ENCODE data around the gene SMYD3.

Gene SMYD3

DNA sequence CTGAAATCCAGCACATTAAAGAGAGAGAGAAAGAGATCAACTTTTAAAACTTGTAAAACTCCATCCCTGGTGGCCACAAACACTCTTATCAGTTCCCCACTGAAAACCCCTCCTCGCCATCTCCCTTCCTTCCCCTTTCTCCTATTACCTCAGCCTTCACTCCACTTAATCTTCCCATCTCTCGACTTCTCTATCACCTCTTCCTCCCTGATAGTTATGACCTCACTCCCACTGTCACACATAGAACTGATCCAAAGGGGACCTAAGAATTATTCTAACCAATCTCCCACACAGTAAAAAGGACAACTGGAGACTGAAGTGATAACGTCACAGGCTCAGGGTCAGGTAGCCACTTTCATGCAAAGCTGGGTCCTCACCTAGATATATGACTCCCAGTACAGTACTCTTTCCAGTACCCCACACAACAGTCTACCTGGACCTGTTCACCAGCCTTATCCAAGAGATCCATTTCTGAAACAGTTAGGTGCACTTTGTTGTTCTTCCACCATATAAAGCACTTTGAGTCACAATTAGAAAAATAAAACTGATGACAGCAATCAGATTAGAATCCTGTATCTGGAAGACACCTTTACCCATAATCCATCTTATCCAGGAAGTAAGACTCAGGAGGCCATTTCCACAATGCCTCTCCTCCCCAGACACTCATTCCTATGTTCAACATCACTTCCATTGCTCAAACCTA is 324.8 kb downstream of the SMYD3 start:
- Histone ChIP-seq H3K27ac (ENCODE audit: low read length) (no peak overlapping the region), H3K4me3 (ENCODE audit: low read depth in 1 of 2, low read length in 2 of 2) (no peak overlapping the region), H3K27me3 (ENCODE audit: low read depth, low read length) (no peaks in the 10 kb centered on the region), H3K4me1 (ENCODE audit: control insufficient read depth in 1 of 2, insufficient read depth in 2 of 2, low read length in 2 of 2) (no peaks in the 10 kb centered on the region), H3K9me3 (ENCODE audit: control insufficient read depth in 1 of 2, low read length in 2 of 2) (no peaks in the 10 kb centered on the region), H3K36me3 (ENCODE audit: control insufficient read depth in 1 of 2, insufficient read depth in 2 of 2, low read length in 2 of 2) (no peaks in the 10 kb centered on the region)

DNA sequence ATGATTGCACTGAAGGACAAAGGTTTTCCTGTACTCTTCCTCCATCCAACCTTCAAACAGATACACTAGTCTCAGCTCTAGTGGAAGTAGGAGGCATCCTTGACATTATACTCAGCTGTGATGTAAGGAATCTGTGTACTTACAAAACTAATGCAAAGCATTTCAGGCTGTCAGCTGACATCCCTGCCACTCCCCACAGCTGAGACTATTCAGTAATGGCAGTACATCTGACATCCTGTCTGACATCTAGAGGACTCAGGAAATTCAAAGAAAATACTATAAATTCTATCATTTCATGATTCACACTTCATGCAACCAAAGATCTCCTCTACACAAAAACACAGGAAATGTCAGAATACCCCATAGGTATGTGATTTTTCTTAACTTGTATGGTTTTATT is 325.8 kb downstream of the SMYD3 start:
- H3K27ac ChIP-seq (ENCODE audit: low read length) = no peak overlapping the region

DNA sequence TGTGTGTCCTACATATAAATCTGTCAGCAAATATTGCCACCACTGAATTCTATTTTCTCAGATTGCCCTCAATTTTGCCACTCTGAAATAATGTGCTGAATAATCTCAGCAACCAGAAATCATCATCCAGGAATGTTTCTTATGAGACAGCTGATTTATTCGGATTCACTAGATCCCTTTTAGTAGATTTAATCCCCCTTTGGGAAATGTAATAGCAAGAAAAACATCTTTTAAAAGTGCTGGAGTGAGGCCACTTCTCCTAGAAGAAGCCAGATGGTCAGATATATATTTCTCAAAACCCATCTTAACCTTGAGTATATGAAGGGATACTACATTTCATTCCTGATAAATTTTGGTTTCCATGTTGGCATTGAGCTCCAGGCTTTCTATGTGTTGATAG is 327.7 kb downstream of the SMYD3 start:
- no peak overlapping the region for H3K27ac ChIP-seq (ENCODE audit: low read length)
- no peaks in the 10 kb centered on the region for H3K9me3 ChIP-seq (ENCODE audit: control insufficient read depth in 1 of 2, low read length in 2 of 2)
- peaks cover 0 to 3% of the 10 kb centered on the region in 2 donors for H3K4me1 ChIP-seq (ENCODE audit: control insufficient read depth in 1 of 2, insufficient read depth in 2 of 2, low read length in 2 of 2)
- H3K27me3 ChIP-seq (ENCODE audit: low read depth, low read length) = no peaks in the 10 kb centered on the region
- no peak overlapping the region for H3K4me3 ChIP-seq (ENCODE audit: low read depth in 1 of 2, low read length in 2 of 2)
- H3K36me3 ChIP-seq (ENCODE audit: control insufficient read depth in 1 of 2, insufficient read depth in 2 of 2, low read length in 2 of 2) = no peaks in the 10 kb centered on the region

More for the DNA sequence above, 325.8 kb downstream of the SMYD3 start:
- Histone ChIP-seq H3K4me3 (ENCODE audit: low read depth in 1 of 2, low read length in 2 of 2) (no peak overlapping the region), H3K36me3 (ENCODE audit: control insufficient read depth in 1 of 2, insufficient read depth in 2 of 2, low read length in 2 of 2) (no peaks in the 10 kb centered on the region), H3K9me3 (ENCODE audit: control insufficient read depth in 1 of 2, low read length in 2 of 2) (no peaks in the 10 kb centered on the region), H3K4me1 (ENCODE audit: control insufficient read depth in 1 of 2, insufficient read depth in 2 of 2, low read length in 2 of 2) (peaks cover 0 to 3% of the 10 kb centered on the region in 2 donors), H3K27me3 (ENCODE audit: low read depth, low read length) (no peaks in the 10 kb centered on the region)

DNA sequence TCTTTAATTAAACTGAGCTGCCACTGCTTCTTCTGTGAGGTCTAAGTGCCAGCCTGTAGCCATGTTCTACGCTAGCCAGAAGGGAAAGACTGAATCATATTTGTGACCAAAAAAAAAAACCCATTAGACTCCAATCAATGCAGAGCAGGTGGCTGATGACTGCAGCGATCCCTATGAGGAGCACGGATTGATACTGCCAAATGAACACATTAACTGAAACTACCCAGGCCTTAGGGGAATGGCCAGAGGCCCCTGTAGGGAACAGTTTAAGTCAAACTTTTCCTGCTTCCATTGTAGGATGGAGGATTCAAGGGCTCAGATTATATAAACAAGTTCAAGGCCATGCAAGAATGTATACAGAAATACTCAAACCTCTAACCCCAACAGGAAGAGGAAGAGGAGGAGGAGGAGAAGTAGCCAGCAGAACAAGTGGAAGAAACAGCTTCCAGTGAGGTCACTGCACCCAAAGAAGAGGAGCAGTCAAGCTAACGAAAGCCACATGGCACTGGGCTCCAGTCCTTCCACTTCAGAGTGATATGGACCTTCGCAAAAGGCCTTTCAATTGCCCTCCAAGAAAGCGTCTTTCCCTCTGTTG is 328.3 kb downstream of the SMYD3 start:
- Histone ChIP-seq H3K4me3 (ENCODE audit: low read depth in 1 of 2, low read length in 2 of 2) (no peak overlapping the region), H3K27me3 (ENCODE audit: low read depth, low read length) (no peaks in the 10 kb centered on the region), H3K36me3 (ENCODE audit: control insufficient read depth in 1 of 2, insufficient read depth in 2 of 2, low read length in 2 of 2) (no peaks in the 10 kb centered on the region), H3K9me3 (ENCODE audit: control insufficient read depth in 1 of 2, low read length in 2 of 2) (no peaks in the 10 kb centered on the region), H3K4me1 (ENCODE audit: control insufficient read depth in 1 of 2, insufficient read depth in 2 of 2, low read length in 2 of 2) (peaks cover 0 to 3% of the 10 kb centered on the region in 2 donors), H3K27ac (ENCODE audit: low read length) (no peak overlapping the region)

DNA sequence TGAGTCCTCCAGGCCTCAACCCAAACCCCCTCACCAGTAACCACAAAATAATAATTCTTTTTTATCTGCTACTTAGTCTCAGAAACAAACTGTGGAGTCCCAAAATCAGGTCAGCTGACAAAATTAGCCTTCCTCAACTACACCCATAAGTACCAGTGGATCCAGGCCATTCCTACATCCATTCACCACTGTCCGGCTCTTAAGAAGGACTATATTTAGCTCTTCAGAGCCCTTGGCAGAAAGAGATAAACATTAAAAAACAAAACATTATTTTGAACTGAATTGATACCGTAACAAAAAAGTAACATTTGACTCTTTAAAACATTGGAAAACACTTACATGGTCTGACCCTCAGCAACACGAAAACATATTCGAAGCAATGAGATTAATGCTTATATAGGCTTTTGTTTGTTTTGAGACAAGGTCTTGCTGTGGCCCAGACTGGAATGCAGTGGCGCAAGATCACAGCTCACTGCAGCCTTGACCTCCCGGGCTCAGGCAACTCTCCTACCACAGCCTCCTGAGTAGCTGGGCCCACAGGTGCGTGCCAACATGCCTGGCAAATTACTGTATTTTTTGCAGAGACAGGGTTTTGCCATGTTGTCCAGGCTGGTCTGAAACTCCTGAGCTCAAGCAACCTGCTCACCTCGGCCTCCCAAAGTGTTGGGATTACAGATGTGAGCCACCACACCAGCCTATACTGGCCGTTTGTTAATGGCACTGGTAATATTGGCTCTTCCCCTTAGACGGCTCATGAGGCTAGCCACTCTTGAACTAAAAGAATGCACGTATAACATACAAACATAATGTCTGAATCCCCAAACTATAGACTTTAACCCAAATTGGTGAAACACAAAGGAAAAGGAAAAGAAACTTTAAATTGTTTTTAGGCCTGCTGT is 330.7 kb downstream of the SMYD3 start:
- Histone ChIP-seq H3K4me3 (ENCODE audit: low read depth in 1 of 2, low read length in 2 of 2) (no peak overlapping the region), H3K4me1 (ENCODE audit: control insufficient read depth in 1 of 2, insufficient read depth in 2 of 2, low read length in 2 of 2) (peaks cover 0 to 3% of the 10 kb centered on the region in 2 donors), H3K27ac (ENCODE audit: low read length) (no peak overlapping the region), H3K36me3 (ENCODE audit: control insufficient read depth in 1 of 2, insufficient read depth in 2 of 2, low read length in 2 of 2) (no peaks in the 10 kb centered on the region), H3K27me3 (ENCODE audit: low read depth, low read length) (no peaks in the 10 kb centered on the region), H3K9me3 (ENCODE audit: control insufficient read depth in 1 of 2, low read length in 2 of 2) (no peaks in the 10 kb centered on the region)

DNA sequence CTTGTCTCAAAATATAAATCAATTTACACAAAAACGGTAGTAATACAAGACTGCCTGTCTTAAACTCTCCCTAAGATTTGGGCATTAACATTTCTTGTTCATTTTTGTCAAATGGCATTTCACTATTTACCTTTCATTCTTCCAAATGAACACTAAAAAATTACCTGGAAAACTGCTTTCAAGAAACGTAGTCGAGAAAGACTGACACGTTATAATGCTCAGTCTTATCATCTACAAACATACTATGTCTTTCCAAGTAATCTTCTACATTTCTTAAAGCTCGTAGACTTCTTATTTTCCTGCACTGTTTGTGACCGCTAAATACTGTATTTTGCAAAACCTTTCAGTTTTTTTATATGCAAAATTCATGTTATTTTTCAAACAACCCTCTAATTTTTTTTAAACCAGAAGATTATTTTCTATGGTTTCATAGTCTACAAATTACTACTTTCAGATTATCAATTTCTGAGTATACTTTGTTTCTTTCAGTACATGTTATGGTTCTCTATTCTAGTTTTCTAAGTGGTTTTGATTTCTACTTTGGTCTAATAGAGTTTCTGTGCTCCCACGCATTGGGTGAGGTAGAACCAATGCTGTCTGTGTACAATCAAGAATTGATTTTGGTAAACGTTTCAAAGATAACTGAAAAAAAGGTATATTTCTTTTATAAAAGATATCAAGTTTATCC is 336.4 kb downstream of the SMYD3 start:
- Histone ChIP-seq H3K27me3 (ENCODE audit: low read depth, low read length) (no peaks in the 10 kb centered on the region), H3K27ac (ENCODE audit: low read length) (no peak overlapping the region), H3K4me3 (ENCODE audit: low read depth in 1 of 2, low read length in 2 of 2) (no peak overlapping the region), H3K36me3 (ENCODE audit: control insufficient read depth in 1 of 2, insufficient read depth in 2 of 2, low read length in 2 of 2) (no peaks in the 10 kb centered on the region), H3K4me1 (ENCODE audit: control insufficient read depth in 1 of 2, insufficient read depth in 2 of 2, low read length in 2 of 2) (no peaks in the 10 kb centered on the region), H3K9me3 (ENCODE audit: control insufficient read depth in 1 of 2, low read length in 2 of 2) (no peaks in the 10 kb centered on the region)

DNA sequence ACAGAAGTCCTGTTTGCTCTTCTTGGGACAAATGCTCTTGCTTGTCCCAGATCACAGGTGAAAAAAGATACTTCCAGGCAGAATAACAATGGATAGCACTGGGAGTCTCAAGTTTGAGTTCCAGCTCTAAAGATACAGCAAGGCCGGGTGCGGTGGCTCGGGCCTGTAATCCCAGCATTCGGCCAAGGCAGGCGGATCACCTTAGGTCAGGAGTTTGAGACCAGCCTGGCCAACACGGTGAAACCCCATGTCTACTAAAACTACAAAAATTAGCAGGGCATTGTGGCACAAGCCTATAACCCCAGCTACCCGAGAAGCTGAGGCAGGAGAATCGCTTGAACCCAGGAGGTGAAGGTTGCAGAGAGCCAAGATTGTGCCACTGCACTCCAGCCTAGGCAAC is 337.6 kb downstream of the SMYD3 start:
- Histone ChIP-seq H3K27me3 (ENCODE audit: low read depth, low read length) (no peaks in the 10 kb centered on the region), H3K9me3 (ENCODE audit: control insufficient read depth in 1 of 2, low read length in 2 of 2) (no peaks in the 10 kb centered on the region), H3K4me1 (ENCODE audit: control insufficient read depth in 1 of 2, insufficient read depth in 2 of 2, low read length in 2 of 2) (no peaks in the 10 kb centered on the region), H3K4me3 (ENCODE audit: low read depth in 1 of 2, low read length in 2 of 2) (no peak overlapping the region), H3K27ac (ENCODE audit: low read length) (no peak overlapping the region), H3K36me3 (ENCODE audit: control insufficient read depth in 1 of 2, insufficient read depth in 2 of 2, low read length in 2 of 2) (no peaks in the 10 kb centered on the region)

DNA sequence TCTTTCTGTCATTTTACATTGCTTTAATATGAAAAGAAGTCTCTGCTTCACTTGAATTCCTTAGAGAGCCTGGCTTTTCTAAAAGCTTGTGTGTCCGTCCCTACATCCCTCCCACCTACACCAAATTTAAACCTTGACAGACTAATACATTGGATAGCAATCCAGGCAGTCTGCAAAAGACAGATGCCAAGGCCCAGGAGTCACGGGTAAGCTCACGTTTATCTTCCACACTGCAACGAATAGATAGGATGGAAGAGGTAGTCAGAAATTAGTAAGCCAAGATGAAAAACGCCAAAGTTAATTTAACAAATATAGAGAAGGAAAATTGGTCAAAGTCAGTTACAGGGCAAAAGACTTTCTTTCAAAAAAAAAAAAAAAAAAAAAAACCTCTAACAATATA is 338.1 kb downstream of the SMYD3 start:
- Histone ChIP-seq H3K27ac (ENCODE audit: low read length) (no peak overlapping the region), H3K9me3 (ENCODE audit: control insufficient read depth in 1 of 2, low read length in 2 of 2) (no peaks in the 10 kb centered on the region), H3K4me1 (ENCODE audit: control insufficient read depth in 1 of 2, insufficient read depth in 2 of 2, low read length in 2 of 2) (no peaks in the 10 kb centered on the region), H3K36me3 (ENCODE audit: control insufficient read depth in 1 of 2, insufficient read depth in 2 of 2, low read length in 2 of 2) (no peaks in the 10 kb centered on the region), H3K27me3 (ENCODE audit: low read depth, low read length) (no peaks in the 10 kb centered on the region), H3K4me3 (ENCODE audit: low read depth in 1 of 2, low read length in 2 of 2) (no peak overlapping the region)

DNA sequence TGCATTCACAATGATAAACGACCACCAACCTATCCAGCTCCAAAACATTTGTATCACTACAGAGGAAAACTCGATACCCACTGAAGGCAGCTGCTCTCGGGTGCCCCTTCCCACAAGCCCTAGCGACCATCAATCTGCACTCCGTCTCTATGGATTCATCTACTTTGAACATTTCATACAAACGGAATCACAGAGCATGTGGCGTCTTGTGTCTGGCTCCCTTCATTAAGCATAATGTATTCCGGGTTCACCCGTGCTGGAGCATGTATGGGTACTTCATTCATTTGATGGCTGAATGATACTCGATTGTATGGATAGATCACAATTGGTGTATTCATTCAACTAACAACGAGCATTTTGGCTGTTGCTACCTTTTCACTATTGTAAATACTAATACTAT is 340.2 kb downstream of the SMYD3 start:
- no peak overlapping the region for H3K4me3 ChIP-seq (ENCODE audit: low read depth in 1 of 2, low read length in 2 of 2)

DNA sequence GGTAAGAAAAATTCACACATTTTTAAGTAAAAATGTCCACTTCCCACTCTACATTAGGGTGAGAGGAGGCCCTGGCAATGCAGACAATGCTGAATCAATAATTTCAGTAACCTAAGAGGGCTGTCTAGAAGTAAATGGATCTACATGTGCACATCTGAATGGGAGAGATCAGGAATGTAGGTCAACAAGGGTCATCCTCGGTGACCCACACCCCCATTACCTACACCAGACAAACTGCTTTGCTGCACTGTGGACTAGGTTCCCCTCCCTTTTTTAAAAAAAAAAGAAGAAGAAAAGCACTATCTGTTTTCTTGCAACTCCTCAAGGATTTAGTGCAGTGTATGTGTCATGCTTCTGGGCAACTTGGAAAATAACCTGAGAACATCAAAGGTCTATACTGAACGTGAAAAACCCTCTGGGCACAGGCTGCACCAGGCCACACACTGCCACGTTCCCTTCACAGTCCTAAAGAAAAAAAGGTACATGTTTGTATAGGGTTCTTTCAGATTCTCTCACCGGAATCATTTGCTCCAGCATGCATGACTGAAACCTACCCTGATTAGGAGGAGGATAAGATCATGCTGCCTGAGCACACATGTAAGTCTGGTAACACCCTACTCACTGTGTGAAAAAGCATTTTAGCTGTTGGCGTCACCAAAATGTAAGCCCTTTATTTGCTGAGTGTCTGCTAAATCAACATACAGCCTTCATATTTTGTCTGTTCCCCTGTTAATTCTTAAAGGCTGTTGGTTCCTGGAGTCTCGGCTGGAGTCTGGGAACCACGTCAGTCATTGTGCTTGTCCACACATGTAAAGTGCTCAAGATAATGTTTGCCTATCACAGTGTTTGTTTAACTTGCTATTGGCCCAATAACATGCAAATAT is 341.0 kb downstream of the SMYD3 start:
- no peak overlapping the region for H3K27ac ChIP-seq (ENCODE audit: low read length)
- H3K9me3 ChIP-seq (ENCODE audit: control insufficient read depth in 1 of 2, low read length in 2 of 2) = no peaks in the 10 kb centered on the region
- no peaks in the 10 kb centered on the region for H3K27me3 ChIP-seq (ENCODE audit: low read depth, low read length)
- no peak overlapping the region for H3K4me3 ChIP-seq (ENCODE audit: low read depth in 1 of 2, low read length in 2 of 2)
- no peaks in the 10 kb centered on the region for H3K4me1 ChIP-seq (ENCODE audit: control insufficient read depth in 1 of 2, insufficient read depth in 2 of 2, low read length in 2 of 2)
- H3K36me3 ChIP-seq (ENCODE audit: control insufficient read depth in 1 of 2, insufficient read depth in 2 of 2, low read length in 2 of 2) = no peaks in the 10 kb centered on the region

More for the DNA sequence above, 340.2 kb downstream of the SMYD3 start:
- H3K4me1 ChIP-seq (ENCODE audit: control insufficient read depth in 1 of 2, insufficient read depth in 2 of 2, low read length in 2 of 2) = no peaks in the 10 kb centered on the region
- no peak overlapping the region for H3K27ac ChIP-seq (ENCODE audit: low read length)
- H3K9me3 ChIP-seq (ENCODE audit: control insufficient read depth in 1 of 2, low read length in 2 of 2) = no peaks in the 10 kb centered on the region
- no peaks in the 10 kb centered on the region for H3K36me3 ChIP-seq (ENCODE audit: control insufficient read depth in 1 of 2, insufficient read depth in 2 of 2, low read length in 2 of 2)
- H3K27me3 ChIP-seq (ENCODE audit: low read depth, low read length) = no peaks in the 10 kb centered on the region

Measured in muscle layer of duodenum (tissue), 2 donors.